ENCODE data around the gene ADCY10. TPM values are rescaled to one million over a fixed set of nuclear protein-coding genes. Genes with fewer than 3 reads are reported as not detected.
"Not testable (repeated sequence)": the region's sequence is repeated elsewhere in the genome, so short reads cannot be mapped to it uniquely, and the experiment has no call there.

The ADCY10 gene
- total RNA-seq, 6 experiments from 2014 or later = 0.12 to 0.22 (median 0.17) TPM; not detected in 2

GRCh38 chr1:167899253-167899681 is 14.7 kb downstream of the ADCY10 start:
- Mint-ChIP-seq H3K4me1 (ENCODE audit: low read depth) (peaks cover 37% of the 10 kb centered on the region), H3K36me3 (ENCODE audit: low read depth) (no peaks in the 10 kb centered on the region), H3K27me3 (ENCODE audit: insufficient read depth) (no peaks in the 10 kb centered on the region; the same call in 1 of the 2 replicates), H3K27ac (no peak overlapping the region), H3K4me3 (no peak overlapping the region), H3K9me3 (no peaks in the 10 kb centered on the region)
- DNase-seq = no peak
- no peak for TF ChIP-seq CTCF (IDR thresholded peaks at IDR 0.05)

- H3K4me3 Mint-ChIP-seq = no peak overlapping the region
- TF ChIP-seq CTCF (IDR thresholded peaks at IDR 0.05) = no peak
- H3K4me1 Mint-ChIP-seq (ENCODE audit: low read depth) = peaks cover 34% of the 10 kb centered on the region
- no peak overlapping the region for H3K27ac Mint-ChIP-seq
- no peak for DNase-seq
- H3K27me3 Mint-ChIP-seq (ENCODE audit: insufficient read depth) = no peaks in the 10 kb centered on the region; the same call in 1 of the 2 replicates
- H3K36me3 Mint-ChIP-seq (ENCODE audit: low read depth) = no peaks in the 10 kb centered on the region
- no peaks in the 10 kb centered on the region for H3K9me3 Mint-ChIP-seq
Measured at GRCh38 chr1:167898578-167899222, 15.2 kb downstream of the ADCY10 start.

- no peaks in the 10 kb centered on the region for H3K36me3 Mint-ChIP-seq (ENCODE audit: low read depth)
- no peak for DNase-seq
- no peak overlapping the region for H3K27ac Mint-ChIP-seq
- TF ChIP-seq CTCF (IDR thresholded peaks at IDR 0.05) = no peak
- peaks cover 13% of the 10 kb centered on the region for H3K4me1 Mint-ChIP-seq (ENCODE audit: low read depth)
- H3K27me3 Mint-ChIP-seq (ENCODE audit: insufficient read depth) = no peaks in the 10 kb centered on the region; the same call in 1 of the 2 replicates
- H3K4me3 Mint-ChIP-seq = no peak overlapping the region
- no peaks in the 10 kb centered on the region for H3K9me3 Mint-ChIP-seq
Measured at GRCh38 chr1:167893798-167894197, 20.1 kb downstream of the ADCY10 start.

DNA sequence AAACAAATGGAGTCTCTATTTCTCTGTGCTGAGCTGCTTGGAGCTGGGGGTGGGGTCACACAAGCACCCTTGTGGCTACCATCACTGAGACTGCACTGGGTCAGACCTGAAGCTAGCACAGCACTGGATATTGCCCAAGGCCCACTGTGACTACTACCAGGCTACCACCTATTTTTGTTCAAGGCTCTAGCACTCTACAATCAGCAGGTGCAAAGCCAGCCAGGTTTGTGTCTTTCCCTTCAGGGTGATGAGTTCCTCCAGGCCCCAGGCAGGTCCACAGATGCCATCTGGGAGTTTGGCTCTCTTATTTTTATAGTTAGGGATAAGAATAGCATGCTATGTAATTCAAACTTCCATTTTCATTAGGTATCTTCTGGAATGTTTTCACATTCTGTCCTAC is 23.5 kb downstream of the ADCY10 start:
- no peak overlapping the region for H3K27ac Mint-ChIP-seq
- TF ChIP-seq CTCF (IDR thresholded peaks at IDR 0.05) = no peak
- H3K4me1 Mint-ChIP-seq (ENCODE audit: low read depth) = peaks cover 6% of the 10 kb centered on the region; the same call in 1 of the 2 replicates
- no peaks in the 10 kb centered on the region for H3K27me3 Mint-ChIP-seq (ENCODE audit: insufficient read depth)
- H3K4me3 Mint-ChIP-seq = no peak overlapping the region
- H3K36me3 Mint-ChIP-seq (ENCODE audit: low read depth) = no peaks in the 10 kb centered on the region
- H3K9me3 Mint-ChIP-seq = no peaks in the 10 kb centered on the region; the same call in 1 of the 2 replicates
- no peak for DNase-seq

DNA sequence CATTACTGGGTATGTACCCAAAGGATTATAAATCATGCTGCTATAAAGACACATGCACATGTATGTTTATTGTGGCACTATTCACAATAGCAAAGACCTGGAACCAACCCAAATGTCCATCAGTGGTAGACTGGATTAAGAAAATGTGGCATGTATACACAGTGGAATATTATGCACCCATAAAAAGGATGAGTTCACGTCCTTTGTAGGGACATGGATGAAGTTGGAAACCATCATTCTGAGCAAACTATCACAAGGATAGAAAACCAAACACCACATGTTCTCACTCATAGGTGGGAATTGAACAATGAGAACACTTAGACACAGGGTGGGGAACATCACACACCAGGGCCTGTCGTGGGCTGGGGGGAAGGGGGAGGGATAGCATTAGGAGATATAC is 26.7 kb downstream of the ADCY10 start:
- H3K4me3 Mint-ChIP-seq; DNase-seq; H3K27me3 Mint-ChIP-seq (ENCODE audit: insufficient read depth); H3K27ac Mint-ChIP-seq; H3K9me3 Mint-ChIP-seq; H3K4me1 Mint-ChIP-seq (ENCODE audit: low read depth); H3K36me3 Mint-ChIP-seq (ENCODE audit: low read depth): not testable (repeated sequence)

DNA sequence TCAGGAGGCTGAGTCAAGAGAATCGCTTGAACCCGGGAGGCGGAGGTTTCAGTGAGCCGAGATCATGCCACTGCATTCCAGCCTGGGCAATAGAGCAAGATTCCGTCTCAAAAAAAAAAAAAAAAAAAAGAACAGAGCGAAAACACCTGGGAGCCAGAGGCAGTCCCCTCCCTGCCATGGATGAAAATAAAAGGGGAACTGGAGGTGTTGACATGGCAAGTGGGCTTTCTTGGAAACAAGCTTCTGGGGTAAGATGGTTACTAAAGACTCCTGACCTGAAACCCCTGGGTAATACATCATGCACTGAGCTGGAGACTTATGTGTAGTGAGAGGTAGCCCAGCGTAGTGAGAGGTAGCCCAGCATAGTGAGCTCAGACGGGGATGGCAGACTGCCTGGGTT is 31.6 kb downstream of the ADCY10 start:
- TF ChIP-seq CTCF (IDR thresholded peaks at IDR 0.05) = no peak
- no peaks in the 10 kb centered on the region; the same call in none of the 2 replicates for H3K27me3 Mint-ChIP-seq (ENCODE audit: insufficient read depth)
- peaks cover 4% of the 10 kb centered on the region; the same call in 1 of the 2 replicates for H3K36me3 Mint-ChIP-seq (ENCODE audit: low read depth)
- peaks cover 27% of the 10 kb centered on the region for H3K4me1 Mint-ChIP-seq (ENCODE audit: low read depth)
- no peak for DNase-seq
- no peak overlapping the region for H3K27ac Mint-ChIP-seq
- no peak overlapping the region for H3K4me3 Mint-ChIP-seq
- H3K9me3 Mint-ChIP-seq = no peaks in the 10 kb centered on the region; the same call in 1 of the 2 replicates
